ENCODE measurements around the gene RRAGA. TPM values are rescaled to one million over a fixed set of nuclear protein-coding genes. Genes with fewer than 3 reads are reported as not detected.

RRAGA gene
- total RNA-seq, 1 donor: 55.3 TPM

GRCh38 chr9:19022206-19022605 lies 27.0 kb upstream of the RRAGA start:
- no peak for DNase-seq (ENCODE audit: low read depth)
- TF ChIP-seq CTCF (IDR thresholded peaks at IDR 0.05; ENCODE audit: insufficient read depth, low read depth, low read length): no peak
- H3K4me3 ChIP-seq (ENCODE audit: low read depth, low read length): no peak overlapping the region

- DNase-seq (ENCODE audit: low read depth): no peak
- no peak for TF ChIP-seq CTCF (IDR thresholded peaks at IDR 0.05; ENCODE audit: insufficient read depth, low read depth, low read length)
- H3K4me3 ChIP-seq (ENCODE audit: low read depth, low read length): no peak overlapping the region
These were observed 26.1 kb upstream of the RRAGA start for GRCh38 chr9:19023078-19023477.

GRCh38 chr9:19026375-19026774 lies 22.9 kb upstream of the RRAGA start:
- no peak for TF ChIP-seq CTCF (IDR thresholded peaks at IDR 0.05; ENCODE audit: insufficient read depth, low read depth, low read length)
- no peak for DNase-seq (ENCODE audit: low read depth)
- H3K4me3 ChIP-seq (ENCODE audit: low read depth, low read length): no peak overlapping the region

- no peak for DNase-seq (ENCODE audit: low read depth)
- no peak overlapping the region for H3K4me3 ChIP-seq (ENCODE audit: low read depth, low read length)
- TF ChIP-seq CTCF (IDR thresholded peaks at IDR 0.05; ENCODE audit: insufficient read depth, low read depth, low read length): no peak
These were observed 21.4 kb upstream of the RRAGA start for GRCh38 chr9:19027825-19028224.

DNA sequence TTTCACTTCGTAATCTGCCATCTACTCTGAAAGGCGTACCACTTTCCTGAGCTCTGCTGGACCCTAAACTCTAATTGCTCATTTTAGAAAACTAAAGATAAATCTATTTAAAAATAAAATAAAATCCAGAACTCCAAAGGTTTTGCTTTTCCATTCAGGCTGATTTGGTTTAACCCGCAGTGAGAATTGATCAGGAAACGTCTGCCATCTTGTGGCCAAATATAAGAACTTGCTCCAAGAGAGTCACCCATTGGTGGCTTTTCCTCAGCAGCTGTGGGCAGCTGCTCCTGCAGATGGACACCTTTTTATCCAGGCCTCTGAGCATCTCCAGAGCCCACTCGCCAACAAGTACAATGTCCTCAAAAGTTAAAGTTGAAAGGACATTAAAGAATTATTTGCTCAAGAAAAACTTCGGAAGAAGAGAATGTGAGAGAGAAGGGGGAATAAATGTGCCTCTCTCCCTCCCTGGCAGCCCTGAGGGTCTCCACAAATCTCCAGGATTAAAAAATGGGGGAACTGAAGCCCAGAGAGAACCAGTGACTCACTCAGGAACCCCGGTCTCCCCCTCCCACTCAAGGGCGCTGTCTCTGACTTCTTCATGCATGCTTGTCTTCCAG lies 20.3 kb upstream of the RRAGA start:
- H3K4me3 ChIP-seq (ENCODE audit: low read depth, low read length): no peak overlapping the region
- DNase-seq (ENCODE audit: low read depth): peak; percentile 75
- peak; percentile 70 for TF ChIP-seq CTCF (IDR thresholded peaks at IDR 0.05; ENCODE audit: insufficient read depth, low read depth, low read length)

DNA sequence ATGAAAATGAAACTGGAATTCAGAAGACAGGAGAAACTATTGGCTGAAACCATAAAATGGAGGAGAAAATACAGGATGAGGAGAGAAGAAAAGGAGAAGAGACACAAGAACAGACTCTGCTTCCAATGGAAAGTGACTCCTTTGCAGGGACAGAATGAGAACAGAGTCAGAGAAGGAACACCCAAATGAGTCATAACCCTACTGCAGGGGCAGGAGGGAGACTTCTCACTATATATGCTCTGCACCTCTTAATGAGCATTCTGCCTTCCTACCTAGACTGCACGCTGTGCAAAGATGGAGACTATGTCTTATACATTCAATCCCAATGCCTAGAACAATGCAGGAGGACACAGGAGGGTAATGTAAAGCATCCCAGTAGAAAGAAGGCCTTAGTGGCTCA lies 18.3 kb upstream of the RRAGA start:
- no peak overlapping the region for H3K4me3 ChIP-seq (ENCODE audit: low read depth, low read length)
- DNase-seq (ENCODE audit: low read depth): no peak
- TF ChIP-seq CTCF (IDR thresholded peaks at IDR 0.05; ENCODE audit: insufficient read depth, low read depth, low read length): no peak

- no peak overlapping the region for H3K4me3 ChIP-seq (ENCODE audit: low read depth, low read length)
- TF ChIP-seq CTCF (IDR thresholded peaks at IDR 0.05; ENCODE audit: insufficient read depth, low read depth, low read length): no peak
- DNase-seq (ENCODE audit: low read depth): no peak
These were observed 16.8 kb upstream of the RRAGA start for GRCh38 chr9:19032406-19032805.

Data from fibroblast of villous mesenchyme (primary cell).